Measurements from ENCODE around the gene KCNB1.
A peak's percentile ranks its signal among the peaks of the same experiment; 100 is the strongest.

The KCNB1 gene

GRCh38 chr20:49497398-49497669, 14.9 kb upstream of the KCNB1 start:
- no peak for DNase-seq (ENCODE audit: low spot score)

GRCh38 chr20:49496553-49497397, 14.3 kb upstream of the KCNB1 start:
- no peak for DNase-seq (ENCODE audit: low spot score)

- no peak for DNase-seq (ENCODE audit: low spot score)
Measured at GRCh38 chr20:49496043-49496442, 13.6 kb upstream of the KCNB1 start.

- DNase-seq (ENCODE audit: low spot score): no peak
Measured at GRCh38 chr20:49490689-49491088, 8.2 kb upstream of the KCNB1 start.

- no peak for DNase-seq (ENCODE audit: low spot score)
Measured at GRCh38 chr20:49489688-49490087, 7.2 kb upstream of the KCNB1 start.

GRCh38 chr20:49486064-49486463, 3.6 kb upstream of the KCNB1 start:
- no peak for DNase-seq (ENCODE audit: low spot score)

GRCh38 chr20:49485563-49485962, 3.1 kb upstream of the KCNB1 start:
- no peak for DNase-seq (ENCODE audit: low spot score)

- peak; percentile 66 for DNase-seq (ENCODE audit: low spot score)
Measured at GRCh38 chr20:49484180-49485140, 2.0 kb upstream of the KCNB1 start.

- DNase-seq (ENCODE audit: low spot score): no peak
Measured at GRCh38 chr20:49483696-49484123, 1.2 kb upstream of the KCNB1 start.

- DNase-seq (ENCODE audit: low spot score): no peak
Measured at GRCh38 chr20:49483018-49483695, 689 bp upstream of the KCNB1 start.

- DNase-seq (ENCODE audit: low spot score): no peak
Measured at GRCh38 chr20:49482173-49482572, 295 bp downstream of the KCNB1 start.

GRCh38 chr20:49481116-49481515, 1.4 kb downstream of the KCNB1 start:
- DNase-seq (ENCODE audit: low spot score): no peak

GRCh38 chr20:49480236-49480635, 2.2 kb downstream of the KCNB1 start:
- no peak for DNase-seq (ENCODE audit: low spot score)

GRCh38 chr20:49479785-49480184, 2.7 kb downstream of the KCNB1 start:
- DNase-seq (ENCODE audit: low spot score): no peak

- no peak for DNase-seq (ENCODE audit: low spot score)
Measured at GRCh38 chr20:49478754-49479689, 3.4 kb downstream of the KCNB1 start.

- DNase-seq (ENCODE audit: low spot score): no peak
Measured at GRCh38 chr20:49478266-49478665, 4.2 kb downstream of the KCNB1 start.

GRCh38 chr20:49477200-49477599, 5.3 kb downstream of the KCNB1 start:
- no peak for DNase-seq (ENCODE audit: low spot score)

- no peak for DNase-seq (ENCODE audit: low spot score)
Measured at GRCh38 chr20:49476016-49476355, 6.5 kb downstream of the KCNB1 start.

- DNase-seq (ENCODE audit: low spot score): no peak
Measured at GRCh38 chr20:49475292-49476015, 7.0 kb downstream of the KCNB1 start.

GRCh38 chr20:49471397-49471796, 11.1 kb downstream of the KCNB1 start:
- no peak for DNase-seq (ENCODE audit: low spot score)

- no peak for DNase-seq (ENCODE audit: low spot score)
Measured at GRCh38 chr20:49470922-49471321, 11.5 kb downstream of the KCNB1 start.
